COLO668 (cell line): ENCODE data around the gene GRPEL1.
"Not testable (repeated sequence)": the region's sequence is repeated elsewhere in the genome, so short reads cannot be mapped to it uniquely, and the experiment has no call there.

ENCODE experiments used
- DNase-seq: peaks from one replicate; lab custom pipeline; 2025; ENCODE audit not compliant: unreplicated experiment; lab: John Stamatoyannopoulos, UW

Gene GRPEL1

GRCh38 chr4:7067452-7068278, at the start of gene GRPEL1:
Gene GRPEL1, minus strand, starts transcription at chr4:7068064. Its CDS starts 32 bp downstream, at chr4:7068032.
- peak; percentile 99 for DNase-seq

GRCh38 chr4:7116705-7117104, 48.8 kb upstream of the GRPEL1 start:
- DNase-seq, result no peak

GRCh38 chr4:7115557-7116340, 47.9 kb upstream of the GRPEL1 start:
- DNase-seq, result no peak

GRCh38 chr4:7112656-7113055, 44.8 kb upstream of the GRPEL1 start:
- no peak for DNase-seq

GRCh38 chr4:7111441-7111840, 43.6 kb upstream of the GRPEL1 start:
- no peak for DNase-seq

GRCh38 chr4:7110546-7110945, 42.7 kb upstream of the GRPEL1 start:
- DNase-seq, result no peak

- no peak for DNase-seq
These were observed 41.3 kb upstream of the GRPEL1 start for GRCh38 chr4:7109169-7109568.

GRCh38 chr4:7108660-7109059, 40.8 kb upstream of the GRPEL1 start:
- DNase-seq, result no peak

- no peak for DNase-seq
These were observed 40.3 kb upstream of the GRPEL1 start for GRCh38 chr4:7108046-7108625.

GRCh38 chr4:7107166-7107905, 39.5 kb upstream of the GRPEL1 start:
- no peak for DNase-seq

- DNase-seq, result peak; percentile 14
These were observed 37.4 kb upstream of the GRPEL1 start for GRCh38 chr4:7105276-7105675.

- no peak for DNase-seq
These were observed 36.6 kb upstream of the GRPEL1 start for GRCh38 chr4:7104366-7105031.

GRCh38 chr4:7103607-7104365, 35.9 kb upstream of the GRPEL1 start:
- peak; percentile 61 for DNase-seq

GRCh38 chr4:7103031-7103606, 35.3 kb upstream of the GRPEL1 start:
- DNase-seq, result peak; percentile 72

- not testable (repeated sequence) for DNase-seq
These were observed 34.6 kb upstream of the GRPEL1 start for GRCh38 chr4:7102516-7102909.

- peak; percentile 49 for DNase-seq
These were observed 34.0 kb upstream of the GRPEL1 start for GRCh38 chr4:7101692-7102515.

- DNase-seq, result no peak
These were observed 28.4 kb upstream of the GRPEL1 start for GRCh38 chr4:7096236-7096635.

- DNase-seq, result no peak
These were observed 27.8 kb upstream of the GRPEL1 start for GRCh38 chr4:7095611-7096155.
